Tibial artery (tissue), 4 donors: ENCODE data around the gene BNIP5.

Experiments
- DNase-seq, 2 donors: peaks; one replicate each; pipeline ENCODE4 v3.0.0-alpha.2; 2019
- H3K27ac ChIP-seq, 2 donors: fragments of 200-600 bp; sonication (generic) in 1 of 2; 1 replicate in 1 of 2; 2 replicates in 1 of 2; pipeline ENCODE4 v1.5.1; 2018 to 2019; ENCODE audit warnings: mild to moderate bottlenecking in 1 of 2
- H3K27me3 ChIP-seq, 2 donors: fragments of 200-600 bp; sonication (generic) in 1 of 2; one replicate each; pipeline versions ENCODE4 v1.5.1 to v1.6.0; 2016 to 2019
- H3K36me3 ChIP-seq, 3 donors: fragments of 200-600 bp; sonication (generic) in 2 of 3; one replicate each; pipeline ENCODE4 v1.5.1; 2016 to 2019; ENCODE audit warnings: mild to moderate bottlenecking in 2 of 3
- H3K4me1 ChIP-seq, 4 donors: fragments of 200-600 bp; sonication (generic) in 2 of 4; 1 replicate in 3 of 4; 2 replicates in 1 of 4; pipeline ENCODE4 v1.5.1; 2016 to 2019
- H3K4me3 ChIP-seq, 2 donors: fragments of 200-600 bp; sonication (generic) in 1 of 2; 1 replicate in 1 of 2; 2 replicates in 1 of 2; pipeline ENCODE4 v1.5.1; 2018 to 2019; ENCODE audit warnings: mild to moderate bottlenecking in 2 of 2
- H3K9me3 ChIP-seq, 3 donors: fragments of 200-600 bp; sonication (generic) in 1 of 3; one replicate each; pipeline ENCODE4 v1.5.1; 2016 to 2019
- intact Hi-C: fragments of 100-400 bp; cut with DNase I; formaldehyde crosslinking; loops from one replicate; pipeline ENCODE4 v1.15.0; 2023; ENCODE audit warnings: low total_unique reads
- TF ChIP-seq, protein P1 (sequence below), 2 experiments: fragments of 200-600 bp in 1 of 2; fragments of 450-650 bp in 1 of 2; IDR thresholded peaks; one replicate each; pipeline ENCODE4 v1.5.1; 2017 to 2019; ENCODE audit warnings: antibody characterized with exemption in 2 of 2, mild to moderate bottlenecking in 1 of 2, moderate library complexity in 1 of 2

BNIP5 gene

DNA sequence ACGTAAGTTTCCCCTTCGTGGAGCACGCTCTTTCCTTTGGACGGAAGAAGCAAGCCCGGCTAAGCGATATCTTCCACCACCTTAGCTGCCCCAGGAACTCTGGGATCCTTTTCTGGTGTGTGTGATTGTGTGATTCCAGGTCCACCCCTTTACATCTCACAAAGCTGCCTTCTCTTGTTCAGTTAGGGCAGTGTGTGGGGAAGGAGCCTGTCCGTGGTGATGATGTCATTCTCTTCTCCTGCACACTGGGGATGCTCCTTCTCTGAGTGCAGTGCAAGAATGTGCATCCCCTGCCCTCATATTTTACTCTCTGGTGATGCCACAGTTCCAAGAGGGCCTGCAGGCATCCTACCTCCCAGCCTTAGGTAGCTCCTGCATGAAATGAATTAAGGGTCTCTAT is 30.3 kb downstream of the BNIP5 start:
- DNase-seq: no peak
- intact Hi-C loops: no loop called here
- Histone ChIP-seq H3K27me3 (peaks cover 0 to 7% of the 10 kb centered on the region in 2 donors), H3K36me3 (no peaks in the 10 kb centered on the region), H3K4me1 (peaks cover 0 to 12% (median 5%) of the 10 kb centered on the region in 4 donors), H3K9me3 (no peaks in the 10 kb centered on the region), H3K4me3 (no peak overlapping the region), H3K27ac (no peak overlapping the region)
- TF ChIP-seq, protein P1, sequence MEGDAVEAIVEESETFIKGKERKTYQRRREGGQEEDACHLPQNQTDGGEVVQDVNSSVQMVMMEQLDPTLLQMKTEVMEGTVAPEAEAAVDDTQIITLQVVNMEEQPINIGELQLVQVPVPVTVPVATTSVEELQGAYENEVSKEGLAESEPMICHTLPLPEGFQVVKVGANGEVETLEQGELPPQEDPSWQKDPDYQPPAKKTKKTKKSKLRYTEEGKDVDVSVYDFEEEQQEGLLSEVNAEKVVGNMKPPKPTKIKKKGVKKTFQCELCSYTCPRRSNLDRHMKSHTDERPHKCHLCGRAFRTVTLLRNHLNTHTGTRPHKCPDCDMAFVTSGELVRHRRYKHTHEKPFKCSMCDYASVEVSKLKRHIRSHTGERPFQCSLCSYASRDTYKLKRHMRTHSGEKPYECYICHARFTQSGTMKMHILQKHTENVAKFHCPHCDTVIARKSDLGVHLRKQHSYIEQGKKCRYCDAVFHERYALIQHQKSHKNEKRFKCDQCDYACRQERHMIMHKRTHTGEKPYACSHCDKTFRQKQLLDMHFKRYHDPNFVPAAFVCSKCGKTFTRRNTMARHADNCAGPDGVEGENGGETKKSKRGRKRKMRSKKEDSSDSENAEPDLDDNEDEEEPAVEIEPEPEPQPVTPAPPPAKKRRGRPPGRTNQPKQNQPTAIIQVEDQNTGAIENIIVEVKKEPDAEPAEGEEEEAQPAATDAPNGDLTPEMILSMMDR (IDR thresholded peaks at IDR 0.05): no peak

- DNase-seq: no peak
- no peak overlapping the region for H3K4me3 ChIP-seq
- intact Hi-C loops: no loop called here
- H3K36me3 ChIP-seq: no peaks in the 10 kb centered on the region
- no peak overlapping the region for H3K27ac ChIP-seq
- H3K4me1 ChIP-seq: peaks cover 0 to 13% (median 5%) of the 10 kb centered on the region in 4 donors
- H3K27me3 ChIP-seq: peaks cover 0 to 10% of the 10 kb centered on the region in 2 donors
- no peaks in the 10 kb centered on the region for H3K9me3 ChIP-seq
- TF ChIP-seq, protein P1 (IDR thresholded peaks at IDR 0.05): no peak
Measured at GRCh38 chr6:36305885-36306284, 30.8 kb downstream of the BNIP5 start.

GRCh38 chr6:36302227-36302976 is 34.3 kb downstream of the BNIP5 start:
- TF ChIP-seq, protein P1 (IDR thresholded peaks at IDR 0.05): peak; percentile 88
- Histone ChIP-seq H3K27me3 (peaks cover 0 to 10% of the 10 kb centered on the region in 2 donors), H3K36me3 (no peaks in the 10 kb centered on the region), H3K4me1 (peaks cover 0 to 13% (median 5%) of the 10 kb centered on the region in 4 donors), H3K4me3 (no peak overlapping the region), H3K27ac (no peak overlapping the region), H3K9me3 (no peaks in the 10 kb centered on the region)
- intact Hi-C loops: loop anchor here (5.0 kb wide), 1 partner anchor 60 kb away; no protein-coding TSS in a partner anchor
- DNase-seq: peak; percentile 88 to 89

GRCh38 chr6:36301781-36302180 is 34.9 kb downstream of the BNIP5 start:
- H3K9me3 ChIP-seq: no peaks in the 10 kb centered on the region
- H3K27ac ChIP-seq: no peak overlapping the region
- intact Hi-C loops: loop anchor here (5.0 kb wide), 1 partner anchor 61 kb away; no protein-coding TSS in a partner anchor
- no peaks in the 10 kb centered on the region for H3K36me3 ChIP-seq
- H3K4me1 ChIP-seq: peaks cover 0 to 13% (median 5%) of the 10 kb centered on the region in 4 donors
- TF ChIP-seq, protein P1 (IDR thresholded peaks at IDR 0.05): no peak
- H3K4me3 ChIP-seq: no peak overlapping the region
- peak in 1 of 2 donors; percentile 62 for DNase-seq
- peaks cover 0 to 10% of the 10 kb centered on the region in 2 donors for H3K27me3 ChIP-seq

DNA sequence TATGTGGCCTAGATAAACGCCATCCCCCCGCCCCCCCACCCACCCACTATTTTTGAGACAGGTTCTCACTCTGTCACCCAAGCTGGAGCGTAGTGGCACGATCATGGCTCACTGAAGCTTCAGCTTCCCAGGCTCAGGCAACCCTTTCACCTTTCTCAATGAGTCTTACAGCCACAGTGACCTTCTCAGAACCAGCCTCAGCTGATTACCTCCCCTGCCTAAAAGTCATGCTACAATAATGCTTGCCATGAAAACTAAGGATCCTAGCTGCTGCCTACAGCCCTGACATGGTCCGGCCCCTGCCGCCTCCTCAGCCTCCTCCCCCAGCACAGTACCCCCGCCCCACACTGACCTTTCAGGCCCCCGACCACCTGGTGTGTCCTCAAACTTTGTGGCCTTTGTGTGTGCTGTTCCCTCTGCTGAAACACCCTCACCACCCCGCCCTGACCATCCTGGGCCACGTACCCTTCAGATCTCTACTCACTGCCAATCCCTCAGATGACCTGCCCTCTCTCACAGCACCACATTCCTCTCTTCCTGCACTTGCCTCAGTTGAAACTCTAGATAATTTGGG is 35.5 kb downstream of the BNIP5 start:
- no peak overlapping the region for H3K27ac ChIP-seq
- intact Hi-C loops: loop anchor here (5.0 kb wide), 1 partner anchor 61 kb away; no protein-coding TSS in a partner anchor

More for the DNA sequence above, 35.5 kb downstream of the BNIP5 start:
- H3K4me3 ChIP-seq: no peak overlapping the region
- peaks cover 0 to 13% (median 5%) of the 10 kb centered on the region in 4 donors for H3K4me1 ChIP-seq
- H3K27me3 ChIP-seq: peaks cover 0 to 10% of the 10 kb centered on the region in 2 donors
- no peaks in the 10 kb centered on the region for H3K9me3 ChIP-seq
- TF ChIP-seq, protein P1 (IDR thresholded peaks at IDR 0.05): no peak
- no peaks in the 10 kb centered on the region for H3K36me3 ChIP-seq
- no peak for DNase-seq
